Activated naive CD4-positive, alpha-beta T cell treated with anti-CD3 and anti-CD28 coated beads, Interleukin-2, amount 50 U/mL, for 16 hours (primary cell): ENCODE results near the gene LDHA.

Source experiments
- DNase-seq: peaks from one replicate; pipeline ENCODE4 v3.0.0-alpha.2; 2020

LDHA gene

GRCh38 chr11:18394275-18394927 is at the start of gene LDHA:
Gene LDHA (plus strand): TSS chr11:18394563. CDS start chr11:18396843, 2,280 bp downstream.
- peak; percentile 100 for DNase-seq

DNA sequence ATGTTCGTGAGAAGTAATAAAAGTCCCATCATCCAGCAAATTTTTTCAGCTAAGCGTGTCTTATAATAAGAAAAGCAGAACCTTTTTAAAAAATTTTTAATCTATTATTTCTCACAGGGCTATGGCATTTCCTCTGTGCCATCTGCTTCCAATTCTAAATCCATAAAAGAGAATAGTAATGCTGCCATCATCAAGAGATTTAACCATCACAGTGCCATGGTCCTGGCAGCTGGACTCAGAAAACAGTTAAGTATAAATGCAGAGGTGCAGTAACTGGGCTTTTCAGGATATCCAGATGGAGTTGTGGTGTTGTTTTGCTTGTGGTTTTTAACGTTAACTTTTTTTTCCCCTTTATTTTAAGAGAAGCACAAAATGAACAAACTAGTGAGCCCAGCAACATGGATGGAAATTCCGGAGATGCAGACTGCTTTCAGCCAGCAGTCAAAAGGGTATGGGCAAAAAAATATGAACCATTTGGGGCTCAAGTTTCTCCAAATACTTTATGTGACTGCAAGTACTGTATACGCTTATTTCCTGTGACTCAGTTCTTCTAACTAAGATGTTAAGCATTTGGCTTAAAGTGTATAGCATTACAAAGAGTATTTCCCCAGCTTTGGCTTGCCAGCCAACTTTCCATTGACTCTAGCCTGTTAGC is 46.8 kb upstream of the LDHA start:
- DNase-seq = no peak

- DNase-seq = no peak
Observed at GRCh38 chr11:18352581-18352980, 41.8 kb upstream of the LDHA start.

- DNase-seq = no peak
Observed at GRCh38 chr11:18358646-18359045, 35.7 kb upstream of the LDHA start.

- DNase-seq = no peak
Observed at GRCh38 chr11:18361154-18361553, 33.2 kb upstream of the LDHA start.

DNA sequence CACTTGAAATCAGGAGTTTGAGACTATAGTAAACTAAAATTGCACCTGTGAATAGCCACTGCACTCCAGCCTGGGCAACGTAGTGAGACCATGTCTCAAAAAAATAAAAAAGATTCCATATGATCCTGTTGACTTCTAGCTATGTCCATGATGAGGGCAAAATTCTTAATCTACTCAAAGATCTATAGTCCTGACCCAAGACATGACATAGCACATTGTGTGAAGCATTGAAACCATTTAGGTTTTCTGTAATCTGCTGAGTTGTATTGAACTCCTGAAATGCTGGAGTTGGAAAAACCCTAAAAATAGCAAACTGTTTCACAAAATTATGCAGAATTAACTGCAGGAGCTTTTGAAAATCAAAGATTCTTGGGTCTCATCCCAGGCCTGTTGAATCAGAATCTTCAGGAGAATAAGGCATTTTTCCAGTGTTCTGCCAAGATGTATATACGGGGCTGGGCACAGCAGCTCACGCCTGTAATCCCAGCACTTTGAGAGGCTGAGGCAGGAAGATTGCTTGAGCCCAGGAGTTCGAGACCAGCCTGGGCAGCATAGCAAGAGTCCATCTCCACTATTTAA is 29.8 kb upstream of the LDHA start:
- DNase-seq = no peak

- no peak for DNase-seq
Observed at GRCh38 chr11:18365741-18366140, 28.6 kb upstream of the LDHA start.

- no peak for DNase-seq
Observed at GRCh38 chr11:18366286-18366685, 28.1 kb upstream of the LDHA start.

- no peak for DNase-seq
Observed at GRCh38 chr11:18367431-18367830, 26.9 kb upstream of the LDHA start.

- DNase-seq = no peak
Observed at GRCh38 chr11:18368221-18368620, 26.1 kb upstream of the LDHA start.

DNA sequence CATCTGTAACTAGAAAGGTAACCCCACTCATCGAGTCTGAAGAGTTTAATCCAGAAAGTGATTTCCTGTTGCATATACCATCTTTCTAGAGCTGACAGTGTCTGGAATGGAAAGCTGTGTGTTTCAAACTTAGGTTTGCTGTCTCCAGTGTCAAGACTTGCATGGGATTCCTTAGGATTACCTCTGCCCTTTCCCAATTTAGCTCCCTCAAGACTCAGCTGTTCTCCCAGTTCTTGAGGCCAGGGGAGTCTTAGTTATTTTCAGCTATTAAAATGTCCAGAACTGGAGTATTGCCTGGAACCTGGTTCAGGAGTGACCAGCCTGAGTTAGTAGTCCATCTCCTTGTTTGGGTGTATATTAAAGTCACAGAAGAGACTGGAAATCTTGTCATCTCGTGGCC is 25.0 kb upstream of the LDHA start:
- DNase-seq = no peak

DNA sequence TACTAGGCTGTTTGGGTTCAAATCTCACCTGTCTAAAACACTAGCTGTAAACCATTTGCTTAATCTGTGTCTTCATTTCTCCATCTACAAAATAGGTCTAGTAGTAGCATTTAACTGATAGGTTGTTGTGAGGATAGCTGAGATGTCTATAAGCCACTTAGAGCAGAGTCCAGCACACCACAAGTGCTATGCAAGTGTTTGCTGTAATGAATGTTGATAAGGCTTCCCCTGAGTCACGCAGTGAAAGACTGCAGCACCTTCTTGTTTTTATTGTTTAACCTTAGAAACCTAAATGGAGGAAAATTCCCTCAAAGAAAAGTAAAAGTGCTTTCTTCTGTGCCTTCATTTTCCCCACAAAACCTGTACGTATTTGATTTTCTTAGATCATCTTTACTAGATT is 23.1 kb upstream of the LDHA start:
- DNase-seq = no peak

DNA sequence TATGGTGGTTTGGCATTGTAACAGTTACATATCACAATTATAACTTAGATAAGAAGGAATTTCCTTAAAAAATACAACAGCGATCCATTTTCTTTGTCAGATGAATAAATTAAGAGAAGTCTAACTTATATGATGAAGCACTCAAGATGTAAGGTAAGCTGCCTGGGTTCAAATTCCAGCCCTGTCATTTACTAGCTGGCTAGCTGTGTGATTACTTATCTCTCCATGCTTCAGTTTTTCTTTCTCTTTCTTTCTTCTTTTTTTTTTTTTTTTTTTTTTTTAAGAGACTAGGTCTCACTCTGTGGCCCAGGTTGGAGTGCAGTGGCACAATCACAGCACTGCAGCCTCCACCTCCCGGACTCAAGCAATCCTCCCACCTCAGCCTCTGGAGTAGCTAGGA is 22.2 kb upstream of the LDHA start:
- no peak for DNase-seq

GRCh38 chr11:18374956-18375355 is 19.4 kb upstream of the LDHA start:
- no peak for DNase-seq

DNA sequence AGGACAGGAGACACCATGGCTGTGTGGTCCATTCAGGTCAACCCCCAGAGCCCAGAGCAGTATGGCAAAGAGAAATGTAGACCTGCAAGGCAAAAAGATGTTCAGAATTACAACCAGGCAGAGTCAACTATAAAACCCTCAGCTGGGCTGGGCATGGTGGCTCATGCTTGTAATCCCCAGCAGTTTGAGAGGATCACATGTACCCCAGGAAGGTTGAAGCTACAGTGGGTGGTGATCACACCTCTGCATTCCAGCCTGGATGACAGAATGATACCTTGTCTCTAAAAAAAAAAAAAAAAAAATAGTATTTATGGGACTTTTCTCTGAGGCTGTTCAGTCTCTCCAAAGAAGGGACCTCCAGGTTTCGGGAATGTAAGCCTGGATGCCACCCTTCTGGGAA is 18.4 kb upstream of the LDHA start:
- DNase-seq = no peak

DNA sequence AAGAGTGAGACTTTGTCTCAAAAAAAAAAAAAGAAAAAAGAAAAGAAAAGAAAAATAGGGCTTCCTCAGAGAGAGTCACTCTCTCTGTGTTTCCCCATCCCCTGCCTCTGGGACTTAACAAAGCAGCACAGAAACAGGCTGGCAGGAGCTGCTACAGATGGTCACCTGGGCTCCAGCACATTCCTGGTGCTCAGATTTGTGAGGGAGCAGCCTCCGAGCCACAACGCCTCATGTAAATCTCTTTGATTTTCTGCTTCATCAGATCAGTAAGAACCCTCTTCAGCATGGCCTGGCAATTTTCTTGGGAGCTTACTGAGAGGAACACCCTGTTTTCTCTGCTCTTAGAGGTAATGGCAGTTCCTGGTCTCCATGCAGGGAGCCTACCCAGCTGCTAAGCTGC is 15.2 kb upstream of the LDHA start:
- no peak for DNase-seq

GRCh38 chr11:18383388-18384156 is 10.8 kb upstream of the LDHA start:
- DNase-seq = peak; percentile 80

DNA sequence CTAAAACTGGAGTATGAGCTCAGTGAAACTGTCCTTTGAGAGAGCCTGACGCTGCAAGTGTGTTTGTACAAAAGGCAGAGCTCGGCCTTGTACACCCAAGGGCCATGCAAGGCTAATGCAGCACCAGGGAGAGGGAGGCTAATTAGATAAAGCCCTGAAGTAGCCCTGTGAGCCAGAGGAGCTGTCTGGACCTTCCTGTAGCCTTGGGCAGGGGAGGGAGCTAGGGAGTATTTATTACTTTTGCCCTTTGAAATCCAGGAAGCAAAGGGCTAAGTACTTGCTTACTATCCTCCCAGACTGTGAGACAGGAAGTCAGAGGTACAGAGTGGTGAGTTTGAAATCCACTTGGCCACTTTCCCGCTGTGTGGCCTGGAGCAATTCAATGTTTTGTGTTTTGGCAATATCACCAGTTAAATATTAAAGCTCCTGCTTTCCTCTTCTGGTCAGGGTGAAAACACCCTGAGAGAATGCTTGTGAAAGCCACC is 10.2 kb upstream of the LDHA start:
- no peak for DNase-seq

GRCh38 chr11:18390088-18390487 is 4.3 kb upstream of the LDHA start:
- no peak for DNase-seq

GRCh38 chr11:18392434-18393321 is 1.7 kb upstream of the LDHA start:
- DNase-seq = no peak

GRCh38 chr11:18393581-18394274 is 635 bp upstream of the LDHA start:
- peak; percentile 20 for DNase-seq
